ENCODE results near the gene MAP1B.

The MAP1B gene

DNA sequence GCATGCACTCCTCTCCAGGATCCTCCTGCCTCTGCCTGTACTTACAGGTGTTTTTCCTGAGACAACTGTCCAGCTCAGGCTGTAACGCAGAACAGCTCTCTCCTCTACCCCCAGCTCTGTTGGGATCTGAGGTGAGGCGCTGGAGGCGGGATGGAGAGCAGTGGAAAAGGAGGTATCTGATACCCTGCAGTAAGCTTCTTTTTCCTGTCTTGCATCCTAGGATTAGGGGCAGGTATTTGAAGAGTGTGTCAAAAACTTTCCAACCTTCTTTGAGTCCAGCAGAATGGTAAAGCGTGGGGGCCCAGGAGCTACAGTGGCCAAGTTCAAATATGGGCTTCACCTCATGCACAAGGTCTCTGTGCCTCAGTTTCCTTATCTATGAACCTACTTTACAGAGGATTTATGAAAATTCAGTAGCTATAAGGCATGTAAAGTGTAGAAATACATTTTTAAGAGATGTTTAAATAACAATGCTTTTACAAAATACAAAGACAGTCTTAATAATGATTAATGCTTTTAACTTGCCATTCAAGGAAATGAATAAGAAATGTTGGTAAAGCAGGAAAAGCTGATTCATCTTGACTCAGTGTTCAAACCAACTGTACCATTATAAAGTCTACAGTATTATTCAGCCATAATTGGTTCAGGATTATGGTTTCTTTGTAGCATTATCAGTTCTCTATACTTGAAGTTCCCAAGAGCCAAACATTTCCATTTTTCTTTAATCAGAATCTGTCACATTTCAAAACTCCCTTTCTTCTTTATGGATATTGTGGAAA is 26.1 kb downstream of the MAP1B start:
- no peak for DNase-seq (ENCODE audit: low read depth)

DNA sequence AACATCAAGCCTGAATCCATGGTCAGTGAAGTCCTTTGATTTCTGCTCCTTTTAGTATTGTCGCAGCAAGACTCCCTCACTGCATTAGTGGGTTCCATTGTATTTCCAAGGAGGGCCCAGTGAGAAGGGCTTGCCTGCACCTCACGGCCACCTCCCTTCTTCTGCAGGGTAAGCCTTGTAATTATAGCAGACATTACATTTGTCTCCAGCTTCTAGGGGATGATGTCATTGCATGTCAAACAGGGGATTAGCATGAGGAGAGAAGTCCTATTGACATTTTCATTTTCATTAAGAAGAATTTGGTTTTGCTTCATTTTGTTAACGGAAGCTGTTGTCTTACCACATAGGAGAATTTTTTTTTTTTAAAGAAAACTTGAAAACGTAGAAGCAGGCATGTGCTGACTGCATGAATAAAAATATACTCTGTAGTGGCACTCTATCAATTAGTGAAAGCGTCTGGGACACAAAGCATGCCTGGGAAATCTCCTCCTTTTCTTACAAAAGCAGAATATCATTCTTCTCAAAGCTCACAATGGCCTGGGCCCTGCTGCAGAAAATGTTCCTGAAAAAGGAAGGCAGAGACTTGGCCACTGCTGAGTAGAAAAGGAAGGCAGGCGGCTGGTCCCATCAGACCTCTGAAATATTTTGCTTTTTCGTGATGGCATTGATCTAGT is 27.1 kb downstream of the MAP1B start:
- no peak for DNase-seq (ENCODE audit: low read depth)

DNA sequence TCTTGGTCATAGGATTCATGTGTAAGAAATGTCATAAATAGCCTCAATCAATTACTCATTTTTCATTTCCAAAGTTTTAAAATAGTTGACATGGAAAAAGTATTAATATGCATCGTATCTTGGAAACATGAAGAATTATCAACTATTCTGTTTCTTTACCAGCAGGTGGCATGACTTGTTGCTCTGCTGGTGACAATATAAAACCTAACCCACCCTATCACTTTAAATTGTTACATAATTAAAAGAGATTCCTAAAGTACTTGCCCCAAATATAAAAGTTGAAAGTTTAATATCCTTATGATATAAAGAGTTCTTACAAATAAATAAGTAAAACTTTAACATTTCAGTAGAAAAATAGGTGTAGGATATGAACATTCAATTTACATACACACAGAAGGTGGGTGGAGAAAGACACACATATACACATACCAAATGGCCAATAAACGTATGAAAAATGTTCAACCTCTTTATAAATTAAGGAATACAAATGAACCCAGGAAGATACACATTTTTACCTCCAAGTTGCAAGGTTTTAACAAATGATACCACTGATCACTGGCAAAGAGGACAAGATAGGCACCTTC is 30.6 kb downstream of the MAP1B start:
- DNase-seq (ENCODE audit: low read depth) = no peak

DNA sequence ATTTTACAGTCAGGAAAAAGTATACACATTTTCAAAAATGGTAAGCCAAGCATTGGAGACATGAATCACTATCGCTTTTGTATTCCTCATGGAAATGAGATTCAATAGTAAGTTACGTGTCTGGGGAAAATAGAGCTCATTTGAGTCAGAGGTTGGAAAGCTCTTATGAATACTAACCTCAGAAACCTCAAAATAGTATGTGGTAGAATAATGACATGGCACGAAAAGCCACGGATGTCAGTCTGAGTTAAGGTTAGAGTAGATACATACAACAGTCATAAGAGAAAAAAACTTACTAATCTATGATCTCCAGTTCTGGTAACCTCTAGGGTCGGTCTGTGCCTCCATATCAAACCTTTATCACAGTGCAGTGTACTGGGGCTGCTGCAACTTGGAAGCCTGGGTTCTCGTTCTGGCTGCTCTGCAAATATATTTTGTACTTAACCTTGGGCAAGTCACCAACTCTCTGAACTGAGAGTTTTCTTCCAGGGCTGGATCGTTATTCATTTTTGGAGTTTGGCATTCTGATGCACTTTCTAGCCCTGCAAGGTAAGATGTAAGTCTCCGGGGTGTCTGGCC is 31.8 kb downstream of the MAP1B start:
- DNase-seq (ENCODE audit: low read depth) = no peak

DNA sequence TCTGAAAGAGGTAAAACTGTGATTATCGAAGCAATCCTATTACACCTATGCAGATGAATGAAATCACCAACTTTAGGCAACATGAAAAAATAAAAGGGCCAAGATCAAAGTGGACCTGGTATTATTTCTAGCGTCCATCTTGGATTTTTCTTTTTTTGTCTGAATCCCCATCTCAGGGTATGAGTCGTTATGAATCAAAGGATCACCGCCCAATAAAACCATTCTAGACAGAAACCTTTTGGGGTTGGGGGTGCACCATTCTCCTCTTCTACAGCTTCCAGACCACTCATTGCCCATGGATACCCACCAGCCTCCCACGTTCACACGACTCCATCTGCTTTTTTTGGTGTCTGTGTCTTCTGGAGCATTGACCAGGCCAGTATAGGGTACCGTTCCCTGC is 33.4 kb downstream of the MAP1B start:
- no peak for DNase-seq (ENCODE audit: low read depth)

DNA sequence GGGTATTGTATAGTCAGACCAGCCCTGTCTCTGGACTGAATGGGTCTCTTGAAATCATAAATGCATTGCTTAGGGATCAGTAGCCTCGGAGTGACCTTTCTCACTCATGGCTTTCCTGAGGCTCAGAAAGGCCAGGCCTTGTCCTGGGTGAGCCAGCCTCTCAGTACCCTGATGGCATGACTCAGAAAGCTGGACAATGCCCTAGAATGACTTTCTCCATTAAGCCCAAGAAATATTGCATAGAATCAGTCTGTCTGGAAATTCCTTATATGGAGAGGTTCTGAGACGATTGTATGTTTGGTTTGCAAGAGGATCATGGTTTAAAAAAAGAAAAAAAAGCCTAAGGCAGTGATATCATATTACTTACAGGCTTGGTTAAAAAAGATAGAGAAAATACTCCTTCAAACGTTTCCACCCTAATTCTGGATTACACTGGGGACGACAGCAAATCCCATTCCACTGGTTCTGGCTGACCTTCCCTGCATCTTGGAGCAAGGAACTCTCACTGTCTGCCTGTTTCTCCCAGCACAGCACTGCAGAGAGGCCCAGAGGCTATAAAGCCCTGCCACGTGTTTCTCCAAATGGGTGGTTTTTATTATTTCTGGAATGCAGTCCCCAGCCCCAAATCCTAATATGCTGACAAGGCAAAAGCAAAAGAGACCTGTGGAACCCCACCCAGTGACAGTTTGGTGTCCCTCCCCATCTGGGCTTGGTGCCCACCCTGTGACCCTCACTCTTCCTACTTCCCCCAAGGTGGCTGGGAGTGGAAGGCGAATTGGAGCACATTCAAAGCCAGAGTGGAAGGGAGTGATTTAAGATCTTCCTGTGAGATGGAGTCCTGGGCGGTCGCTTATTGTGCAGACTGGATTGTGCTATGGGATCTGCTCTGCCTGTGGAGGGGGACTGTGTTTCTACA is 34.4 kb downstream of the MAP1B start:
- DNase-seq (ENCODE audit: low read depth) = no peak

DNA sequence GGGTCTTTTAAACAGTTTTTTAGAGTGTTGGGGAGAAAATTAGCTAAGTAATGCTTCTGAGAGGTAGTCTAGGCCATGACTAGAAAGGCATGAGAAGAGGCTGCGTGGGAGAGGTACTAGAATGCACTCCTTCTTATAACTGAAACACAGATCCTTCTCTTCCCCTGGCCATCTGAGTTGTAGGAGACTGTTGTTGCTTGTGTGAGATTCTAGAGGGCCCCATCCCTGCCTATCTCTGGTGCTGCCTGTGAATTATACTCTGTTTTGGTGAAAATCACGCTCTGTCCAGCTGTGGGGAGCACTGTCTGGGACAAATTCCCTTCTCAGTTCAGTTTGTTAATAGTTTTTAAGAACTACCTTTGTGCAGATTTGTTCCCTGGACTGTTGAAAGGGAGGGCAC is 37.5 kb downstream of the MAP1B start:
- DNase-seq (ENCODE audit: low read depth) = no peak

DNA sequence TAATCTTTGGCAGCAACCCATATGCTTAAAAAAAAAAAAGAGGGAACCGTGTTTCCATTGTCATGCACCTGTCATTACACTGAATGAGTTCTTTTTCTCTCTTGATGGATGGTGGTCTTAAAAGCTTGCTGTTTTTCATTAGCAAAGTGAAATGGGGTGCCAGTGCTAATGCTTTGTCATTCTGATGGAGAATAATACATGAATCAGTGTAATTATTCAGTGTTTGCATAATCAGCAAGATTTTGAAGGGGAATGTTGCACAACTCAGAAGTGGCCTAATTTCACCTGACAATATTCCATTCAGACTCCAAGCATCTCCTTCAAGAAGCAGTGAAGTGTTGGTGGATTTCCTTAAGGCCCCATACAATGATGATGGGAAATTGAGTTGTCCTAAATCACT is 38.1 kb downstream of the MAP1B start:
- DNase-seq (ENCODE audit: low read depth) = no peak

DNA sequence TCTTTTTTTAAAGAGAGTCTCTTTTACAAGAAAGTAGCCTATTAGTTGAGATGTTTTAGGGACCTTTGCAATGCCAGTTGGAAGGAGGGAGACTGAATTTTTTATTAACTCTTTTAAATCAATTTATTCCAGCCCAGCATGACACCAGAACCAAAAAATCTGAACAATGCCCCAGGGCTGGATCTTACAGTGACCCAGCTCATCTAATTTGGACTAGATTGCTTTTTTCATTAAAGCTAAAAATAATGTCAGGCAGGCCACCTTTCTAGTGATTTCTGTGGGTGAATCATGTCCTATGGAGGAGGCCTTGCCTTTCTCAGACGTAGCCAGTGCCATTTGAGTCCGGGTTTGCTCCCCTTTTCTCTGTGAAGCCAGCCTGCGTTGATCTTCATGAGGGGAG is 38.8 kb downstream of the MAP1B start:
- DNase-seq (ENCODE audit: low read depth) = no peak

DNA sequence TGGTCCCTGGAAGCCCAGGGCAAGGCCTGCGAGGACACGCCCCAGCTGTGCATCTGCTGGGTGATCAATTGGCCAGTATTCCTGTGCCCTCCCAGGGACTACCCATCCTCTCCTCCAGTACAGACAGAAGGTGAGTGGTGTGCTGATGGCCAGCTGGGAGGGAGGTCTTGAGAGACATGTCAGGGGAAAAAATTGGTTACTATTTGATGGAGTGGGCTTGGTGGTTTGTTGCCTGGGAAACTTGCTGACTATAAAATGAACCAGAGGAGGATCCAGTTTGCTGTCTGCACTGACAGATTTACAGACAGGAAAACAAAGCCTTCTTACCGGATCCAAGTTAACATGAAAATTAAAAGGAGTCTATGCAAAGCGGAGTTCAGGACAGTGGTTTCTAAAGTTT is 40.3 kb downstream of the MAP1B start:
- no peak for DNase-seq (ENCODE audit: low read depth)

DNA sequence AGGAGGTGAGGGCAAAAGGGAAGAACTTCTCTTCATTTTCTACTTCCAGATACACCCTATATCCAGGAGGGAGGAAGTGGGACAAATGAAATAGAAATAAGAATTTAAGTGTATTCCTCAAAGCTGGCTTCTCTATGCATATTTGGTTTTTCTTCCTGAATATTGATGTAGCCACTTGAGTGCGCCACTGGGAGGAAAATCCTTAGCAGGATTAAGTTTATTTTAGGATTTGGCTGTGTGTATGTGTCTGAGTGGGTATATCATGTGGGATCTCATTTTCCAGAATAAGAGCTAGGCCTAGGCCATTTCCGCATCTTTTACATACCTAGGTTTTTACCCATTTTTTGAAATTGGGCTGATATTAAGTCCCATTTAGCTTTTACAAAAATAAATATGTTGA is 42.5 kb downstream of the MAP1B start:
- DNase-seq (ENCODE audit: low read depth) = no peak

DNA sequence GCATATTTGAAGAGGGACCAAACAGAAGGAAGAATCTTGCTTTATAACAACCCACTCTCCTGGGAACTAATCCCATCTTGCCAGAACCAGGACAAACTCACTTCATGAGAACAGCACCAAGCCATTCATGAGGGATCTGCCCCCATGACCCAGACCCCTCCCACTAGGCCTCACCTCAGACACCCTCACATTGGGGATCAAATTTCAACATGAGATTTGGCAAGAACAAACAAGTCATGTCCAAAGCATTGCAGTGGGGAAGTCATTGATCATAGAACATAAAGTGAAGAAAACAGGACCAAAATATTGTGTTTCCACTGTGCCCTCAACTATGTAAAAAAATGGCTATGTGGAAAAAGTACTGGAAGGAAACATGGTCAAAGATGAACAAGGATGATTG is 43.9 kb downstream of the MAP1B start:
- DNase-seq (ENCODE audit: low read depth) = no peak

DNA sequence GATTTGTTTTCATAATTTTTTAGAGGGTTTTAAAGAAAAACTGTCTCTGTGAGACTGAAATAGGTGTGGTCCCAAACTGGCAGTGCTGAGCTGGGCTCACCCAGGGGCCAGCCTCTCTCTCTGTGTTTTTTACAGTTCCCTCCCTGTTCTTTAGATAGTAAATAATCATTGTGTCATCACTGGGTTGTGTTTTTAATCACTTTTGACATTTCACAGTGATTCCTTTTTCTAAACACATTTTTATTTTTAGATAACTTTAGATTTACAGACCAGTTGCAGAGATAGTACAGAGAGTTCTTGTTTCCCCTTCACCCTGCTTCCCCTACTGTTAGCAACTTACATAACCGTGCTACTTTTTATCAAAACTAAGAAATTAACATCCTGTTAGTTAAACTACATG is 44.4 kb downstream of the MAP1B start:
- no peak for DNase-seq (ENCODE audit: low read depth)

DNA sequence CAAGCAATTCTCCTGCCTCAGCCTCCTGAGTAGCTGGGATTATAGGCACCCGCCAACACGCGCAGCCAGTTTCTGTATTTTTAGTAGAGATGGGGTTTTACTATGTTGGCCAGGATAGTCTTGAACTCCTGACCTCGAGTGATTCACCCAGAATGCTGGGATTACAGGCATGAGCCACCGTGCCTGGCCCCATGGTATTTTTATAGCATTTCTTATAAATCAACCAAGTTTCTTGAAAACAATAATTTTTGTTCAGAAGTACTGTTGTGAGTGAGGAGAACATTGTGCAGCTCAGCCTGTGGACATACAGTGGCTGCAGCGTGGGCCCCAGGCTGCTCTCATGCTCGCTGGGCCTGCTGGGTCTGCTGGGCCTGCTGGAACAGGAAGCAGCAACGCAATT is 45.3 kb downstream of the MAP1B start:
- no peak for DNase-seq (ENCODE audit: low read depth)

DNA sequence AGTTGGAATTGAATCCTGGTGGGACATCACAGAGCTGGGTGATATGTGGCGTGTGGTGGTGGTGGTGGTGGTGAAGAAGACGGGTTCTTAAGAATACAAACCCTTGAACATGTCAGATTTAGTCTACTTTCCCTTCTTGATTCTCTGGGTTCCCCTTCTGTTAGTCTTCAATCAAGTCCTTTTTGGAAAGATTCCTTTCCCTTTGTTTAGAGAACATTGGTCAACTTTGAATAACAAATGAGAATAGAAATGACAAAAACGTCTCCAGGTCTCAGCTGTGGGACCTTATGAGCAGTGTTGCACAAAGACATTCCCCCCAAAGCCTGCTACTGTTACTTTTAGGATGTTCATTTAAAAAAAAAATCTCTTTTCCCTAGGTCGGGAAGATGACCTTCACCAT is 46.3 kb downstream of the MAP1B start:
- no peak for DNase-seq (ENCODE audit: low read depth)

DNA sequence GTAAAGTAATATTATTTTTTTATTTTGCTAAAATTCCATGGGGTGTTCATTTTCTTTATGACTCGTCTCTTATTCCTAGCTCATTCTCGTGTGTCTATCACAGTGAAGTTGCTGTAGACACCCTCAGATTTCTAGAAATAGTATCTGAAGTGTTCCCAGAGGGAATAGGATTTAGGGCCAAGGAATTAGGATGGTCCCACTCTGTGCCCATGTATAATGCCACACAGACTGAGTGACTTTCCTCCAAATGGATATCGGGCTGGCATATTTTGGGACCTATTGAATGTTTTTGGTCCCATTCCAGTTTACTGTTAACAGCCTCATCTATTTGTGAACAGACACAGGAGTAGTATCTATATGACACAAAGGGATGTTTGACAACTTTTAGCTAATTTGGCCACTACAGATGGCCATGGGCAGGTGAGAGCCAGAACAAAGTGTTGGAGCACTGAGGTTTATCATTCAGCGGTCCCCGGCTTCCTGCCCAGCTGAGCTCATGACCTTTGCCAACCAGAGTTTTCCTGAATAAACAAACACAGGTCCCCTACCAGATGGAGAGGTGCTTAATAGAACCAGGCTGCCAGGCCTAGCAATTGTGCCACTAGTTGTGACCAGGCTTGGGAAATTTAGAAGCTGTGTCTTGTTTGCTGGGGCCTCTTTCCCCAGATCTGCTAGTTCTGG is 46.9 kb downstream of the MAP1B start:
- no peak for DNase-seq (ENCODE audit: low read depth)

DNA sequence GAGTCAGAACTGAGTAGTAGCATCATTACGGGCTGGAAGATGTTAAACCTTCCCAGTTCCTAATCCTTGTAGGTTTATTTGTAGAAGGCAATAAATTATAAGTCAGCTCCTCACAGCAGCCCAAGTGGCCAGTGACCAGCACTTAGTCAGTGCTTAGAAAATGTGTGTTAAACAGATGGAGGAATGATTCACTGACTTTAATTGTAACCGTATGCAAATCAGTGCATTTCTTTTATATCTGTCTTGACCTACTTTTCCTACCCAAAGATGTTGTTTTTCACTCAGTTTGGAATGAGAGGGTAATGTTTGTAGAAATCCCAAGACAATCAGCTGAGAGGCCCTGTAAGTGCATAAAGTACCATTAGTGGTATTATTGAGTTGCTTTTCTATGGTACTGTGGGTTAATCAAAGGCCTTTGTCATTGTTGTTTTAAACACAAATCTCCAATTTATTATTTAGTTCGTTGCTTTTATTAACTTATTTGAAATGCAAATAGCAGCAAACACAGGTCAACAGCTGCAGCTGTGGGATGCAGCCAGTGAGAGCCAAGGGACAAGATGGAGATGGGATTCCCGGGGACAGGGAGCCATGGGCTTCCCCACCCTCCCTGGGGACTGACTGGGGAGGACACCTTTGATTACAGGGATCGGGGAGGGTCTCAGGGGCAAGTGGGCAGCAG is 49.8 kb downstream of the MAP1B start:
- no peak for DNase-seq (ENCODE audit: low read depth)

DNA sequence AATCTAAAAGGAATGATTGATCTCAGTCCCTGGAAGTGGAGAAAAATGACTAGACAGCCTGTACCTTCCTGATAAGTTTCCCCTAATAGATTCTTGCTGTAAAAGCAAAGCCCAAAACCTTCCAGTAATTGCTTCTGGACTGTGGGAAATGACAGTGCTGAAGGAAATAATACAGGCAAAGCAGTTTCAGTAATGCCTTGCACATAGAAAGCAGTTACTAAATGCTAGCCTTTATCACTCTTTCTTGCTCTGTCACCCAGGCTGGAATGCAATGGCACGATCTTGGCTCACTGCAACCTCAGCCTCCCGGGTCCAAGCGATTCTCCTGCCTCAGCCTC is 50.3 kb downstream of the MAP1B start:
- DNase-seq (ENCODE audit: low read depth) = no peak

DNA sequence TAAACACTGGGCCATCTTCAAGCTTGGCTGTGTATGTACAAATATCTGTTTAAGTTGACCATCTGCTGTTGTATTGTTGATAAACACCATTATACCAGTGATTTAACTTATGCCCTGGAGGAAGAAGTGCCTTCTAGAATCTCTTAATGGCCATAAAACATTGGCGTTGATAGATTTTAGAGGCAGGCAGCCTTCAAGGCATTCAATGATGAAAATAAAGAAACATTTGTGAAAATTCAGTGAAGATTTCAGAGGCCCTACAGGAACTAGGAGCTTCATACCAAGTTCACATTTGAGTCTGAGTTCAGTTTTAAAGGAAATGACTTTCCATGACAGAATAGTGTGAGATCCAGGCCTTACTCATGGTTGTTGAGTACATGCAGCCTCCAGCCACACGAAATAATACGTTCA is 52.2 kb downstream of the MAP1B start:
- DNase-seq (ENCODE audit: low read depth) = no peak

DNA sequence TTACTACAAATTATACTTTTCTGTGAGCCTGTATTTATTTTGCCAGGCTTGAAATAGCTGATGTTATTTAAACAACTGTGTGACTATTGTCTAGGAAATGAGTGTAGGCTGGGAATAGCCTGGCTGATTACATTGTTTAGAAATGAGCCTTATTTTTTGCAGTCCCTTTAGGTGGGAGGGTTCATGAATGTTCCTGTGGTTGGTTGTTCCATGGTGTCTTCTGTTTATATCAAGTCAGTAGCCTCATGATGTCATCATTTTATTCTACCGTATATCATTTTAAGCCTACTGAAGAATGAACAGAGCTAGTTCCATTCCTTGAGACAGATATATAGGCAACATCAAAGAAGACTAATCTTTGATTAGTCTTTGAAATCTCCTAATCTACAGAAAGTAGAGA is 53.1 kb downstream of the MAP1B start:
- no peak for DNase-seq (ENCODE audit: low read depth)

DNA sequence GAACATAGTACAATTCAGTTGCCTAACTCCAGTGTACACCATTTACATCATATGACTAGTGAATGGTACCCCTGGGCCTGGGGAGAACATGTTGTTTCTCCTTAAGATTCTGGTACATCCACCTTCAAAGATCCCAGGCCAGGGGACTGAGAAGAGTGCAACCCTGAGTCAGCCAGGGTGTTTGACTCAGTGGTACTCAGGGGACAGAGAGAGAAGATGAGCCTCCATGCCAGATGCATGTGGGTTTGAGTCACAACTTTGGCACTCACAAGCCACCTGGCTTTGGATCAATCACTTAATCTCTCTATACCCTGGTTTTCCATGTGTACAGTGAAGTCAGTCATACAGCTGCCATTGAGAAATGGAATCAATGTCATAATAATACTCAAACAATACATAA is 53.7 kb downstream of the MAP1B start:
- no peak for DNase-seq (ENCODE audit: low read depth)
